CD4-positive, alpha-beta memory T cell (primary cell): ENCODE measurements around the gene MGME1. TPM values are rescaled to one million over a fixed set of nuclear protein-coding genes. Genes with fewer than 3 reads are reported as not detected.

Source experiments
- CTCF ChIA-PET: fragments of 350-600 bp; sonication (Branson Sonifier 250); formaldehyde crosslinking; loops from one replicate; lab custom pipeline; 2021; ENCODE audit warnings: inconsistent platforms; ENCODE audit not compliant: partially characterized antibody; lab: Charles Lee
- POLR2A ChIA-PET: fragments of 350-600 bp; sonication (Branson Sonifier 250); formaldehyde crosslinking; loops from one replicate; lab custom pipeline; 2021; ENCODE audit not compliant: partially characterized antibody; lab: Charles Lee
- DNase-seq, 5 donors: peaks; one replicate each; pipeline versions ENCODE4 v3.0.0 to v3.0.0-alpha.2; 2020 to 2022; ENCODE audit warnings: mixed read lengths in 1 of 5
- H3K27ac ChIP-seq: one replicate; pipeline ENCODE4 v1.7.0; 2013; ENCODE audit warnings: low read depth, low read length
- H3K27me3 ChIP-seq: 2 replicates; pipeline ENCODE4 v1.7.0; 2013; ENCODE audit warnings: mild to moderate bottlenecking, low read length, moderate library complexity; ENCODE audit not compliant: insufficient read depth
- H3K36me3 ChIP-seq: 2 replicates; pipeline ENCODE4 v1.7.0; 2013; ENCODE audit warnings: mild to moderate bottlenecking, low read length, moderate library complexity; ENCODE audit not compliant: insufficient read depth
- H3K4me1 ChIP-seq: 2 replicates; pipeline ENCODE4 v1.7.0; 2013; ENCODE audit warnings: mild to moderate bottlenecking, low read length, moderate library complexity; ENCODE audit not compliant: insufficient read depth
- H3K4me3 ChIP-seq, 2 donors: one replicate each; pipeline ENCODE4 v1.7.0; 2013; ENCODE audit warnings: low read length in 2 of 2, mild to moderate bottlenecking in 1 of 2
- H3K9me3 ChIP-seq, 2 donors: one replicate each; pipeline ENCODE4 v1.7.0; 2013; ENCODE audit warnings: low read length in 2 of 2, control low read depth in 1 of 2; ENCODE audit not compliant: control insufficient read depth in 1 of 2
- H3K27ac Mint-ChIP-seq, 7 donors: one replicate each; pipeline ENCODE4 v1.8.0; 2020 to 2021; ENCODE audit warnings: mixed read lengths in 7 of 7, mild to moderate bottlenecking in 6 of 7, inconsistent platforms in 3 of 7, moderate library complexity in 3 of 7
- H3K27me3 Mint-ChIP-seq, 2 donors: one replicate each; pipeline ENCODE4 v1.8.0; 2020 to 2021; ENCODE audit warnings: mixed read lengths in 2 of 2
- H3K36me3 Mint-ChIP-seq, 2 donors: one replicate each; pipeline ENCODE4 v1.8.0; 2020 to 2021; ENCODE audit warnings: mixed read lengths in 2 of 2, inconsistent platforms in 1 of 2, mild to moderate bottlenecking in 1 of 2
- H3K4me1 Mint-ChIP-seq, 4 donors: one replicate each; pipeline ENCODE4 v1.8.0; 2020 to 2021; ENCODE audit warnings: mixed read lengths in 4 of 4, mild to moderate bottlenecking in 1 of 4
- H3K4me3 Mint-ChIP-seq, 8 donors: one replicate each; pipeline ENCODE4 v1.8.0; 2020 to 2021; ENCODE audit warnings: mixed read lengths in 8 of 8, mild to moderate bottlenecking in 7 of 8, moderate library complexity in 6 of 8, inconsistent platforms in 3 of 8
- H3K9me3 Mint-ChIP-seq, 8 donors: one replicate each; pipeline ENCODE4 v1.8.0; 2020 to 2021; ENCODE audit warnings: mixed read lengths in 8 of 8, mild to moderate bottlenecking in 5 of 8, inconsistent platforms in 3 of 8, moderate library complexity in 1 of 8
- intact Hi-C: fragments of 100-400 bp; cut with micrococcal nuclease; formaldehyde crosslinking; loops from one replicate; pipeline ENCODE4 v1.15.1; 2023
- polyA plus RNA-seq, 2 donors: library from polyadenylated mRNA; unstranded; fragments of 300-500 nt; fragmentation: Illumina TruSeq; gene quantifications; one replicate each; pipeline ENCODE4 v1.2.3, GENCODE V29; 2021
- total RNA-seq, 2 experiments: library from RNA; stranded (reverse); gene quantifications; one replicate each; pipeline ENCODE4 v1.2.3, GENCODE V29; 2021

MGME1 gene
- total and polyA plus RNA-seq, 4 experiments from 2014 or later, result 7.4 to 17.0 (median 16.0) TPM

DNA sequence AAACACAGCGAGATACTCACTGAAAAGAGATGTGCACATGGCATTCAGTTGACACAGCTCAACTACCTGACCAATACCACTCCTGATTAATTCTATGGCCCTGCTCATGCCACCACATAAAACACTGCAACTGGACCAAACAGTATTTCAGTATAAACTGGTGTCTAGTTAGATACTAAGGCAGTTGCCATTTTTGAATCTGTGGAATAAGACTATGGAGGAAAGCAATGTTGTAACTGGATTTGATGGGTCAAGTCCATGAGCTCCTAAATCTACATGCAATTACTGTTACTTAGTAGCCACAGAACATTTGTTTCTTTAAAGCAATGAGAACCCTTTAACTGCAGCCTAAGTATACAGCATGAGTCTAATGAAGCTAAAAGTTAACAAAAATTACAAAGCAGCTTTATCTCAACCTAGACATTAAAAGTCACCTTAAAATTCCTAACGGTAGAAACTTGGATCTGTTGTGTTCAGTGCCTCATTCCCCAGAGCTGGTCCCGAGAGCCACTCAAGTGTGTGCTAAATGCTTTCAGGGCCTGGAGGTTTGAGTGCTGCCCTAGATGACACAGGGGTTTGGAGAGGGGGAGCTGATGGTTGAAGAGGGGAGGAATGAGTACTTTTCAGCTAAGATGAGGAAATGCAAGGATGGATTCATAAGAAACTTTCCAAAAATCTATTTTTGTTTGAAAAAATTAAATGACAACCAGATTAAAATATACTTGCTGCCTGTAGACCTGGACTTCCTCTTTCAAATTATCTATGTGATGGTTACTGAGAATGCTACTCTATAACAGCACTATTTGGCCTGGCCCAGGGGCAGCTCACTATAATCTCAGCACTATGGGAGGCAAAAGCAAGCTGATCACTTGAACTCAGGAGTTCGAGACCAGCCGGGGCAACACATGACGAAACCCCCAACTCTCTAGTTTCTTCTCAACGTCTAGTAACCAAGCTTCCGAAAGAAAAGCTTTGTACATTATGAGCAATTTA lies 15.8 kb upstream of the MGME1 start:
- H3K27me3 Mint-ChIP-seq, result no peaks in the 10 kb centered on the region
- H3K27ac ChIP-seq, result no peak overlapping the region
- DNase-seq, result no peak
- POLR2A ChIA-PET, result interaction anchor here (0.9 to 1.6 kb wide), 3 partner anchors 13 to 271 kb away, joined by 3 to 4 read pairs (median 4); partner anchors contain the start of genes MGME1, RRBP1 and SNX5
- H3K4me3 ChIP-seq, result no peak overlapping the region
- no peaks in the 10 kb centered on the region for H3K9me3 ChIP-seq
- no peak overlapping the region for H3K4me3 Mint-ChIP-seq
- CTCF ChIA-PET, result interaction anchor here (1.0 to 2.2 kb wide), 4 partner anchors 10 to 270 kb away, joined by 3 to 10 read pairs (median 6); no protein-coding TSS in a partner anchor
- peaks cover 12 to 41% (median 23%) of the 10 kb centered on the region in 4 donors for H3K4me1 Mint-ChIP-seq
- H3K36me3 ChIP-seq, result peaks cover 76% of the 10 kb centered on the region
- no peaks in the 10 kb centered on the region for H3K27me3 ChIP-seq
- peaks cover 28% of the 10 kb centered on the region for H3K4me1 ChIP-seq
- H3K27ac Mint-ChIP-seq, result peak overlapping the region in 5 of 7 donors; percentile 18 to 71 (median 55)
- no peaks in the 10 kb centered on the region for H3K9me3 Mint-ChIP-seq
- H3K36me3 Mint-ChIP-seq, result peaks cover 73 to 82% of the 10 kb centered on the region in 2 donors
- intact Hi-C loops, result no loop called here

DNA sequence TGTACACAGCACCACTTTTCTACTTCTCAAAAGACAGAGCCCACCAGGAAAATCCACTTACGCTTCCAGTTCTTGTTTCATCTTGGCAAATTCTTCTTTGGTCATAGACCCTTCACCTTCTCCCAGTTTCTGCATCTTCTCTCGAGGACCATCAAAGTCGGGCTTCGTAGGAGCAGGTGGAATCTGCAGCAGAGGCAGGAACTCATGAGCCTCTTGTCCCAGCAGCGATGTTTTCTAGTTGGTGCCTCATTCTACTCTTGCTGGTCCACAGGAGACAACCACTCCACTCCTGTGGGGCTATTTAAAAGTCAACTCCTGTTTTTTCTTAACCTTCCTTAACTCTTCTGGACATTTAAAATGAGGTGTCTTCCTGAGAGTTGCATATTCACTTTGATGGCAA lies 14.9 kb upstream of the MGME1 start:
- H3K4me3 Mint-ChIP-seq, result peak overlapping the region in 1 of 8 donors; percentile 10
- H3K4me1 ChIP-seq, result peaks cover 37% of the 10 kb centered on the region
- H3K27me3 ChIP-seq, result no peaks in the 10 kb centered on the region
- POLR2A ChIA-PET, result interaction anchor here (0.9 to 1.6 kb wide), 2 partner anchors 12 to 15 kb away, joined by 4 read pairs; partner anchors contain the start of genes MGME1 and SNX5
- H3K27ac Mint-ChIP-seq, result peak overlapping the region in 3 of 7 donors; percentile 7 to 75 (median 44)
- no peaks in the 10 kb centered on the region for H3K9me3 Mint-ChIP-seq
- intact Hi-C loops, result no loop called here
- H3K9me3 ChIP-seq, result no peaks in the 10 kb centered on the region
- H3K27ac ChIP-seq, result no peak overlapping the region
- CTCF ChIA-PET, result interaction anchor here (1.0 to 5.3 kb wide), 3 partner anchors 12 to 271 kb away, joined by 3 to 37 read pairs (median 10); no protein-coding TSS in a partner anchor
- H3K27me3 Mint-ChIP-seq, result no peaks in the 10 kb centered on the region
- peaks cover 64 to 72% of the 10 kb centered on the region in 2 donors for H3K36me3 Mint-ChIP-seq
- DNase-seq, result no peak
- H3K4me1 Mint-ChIP-seq, result peaks cover 18 to 51% (median 31%) of the 10 kb centered on the region in 4 donors
- H3K36me3 ChIP-seq, result peaks cover 66% of the 10 kb centered on the region
- no peak overlapping the region for H3K4me3 ChIP-seq

DNA sequence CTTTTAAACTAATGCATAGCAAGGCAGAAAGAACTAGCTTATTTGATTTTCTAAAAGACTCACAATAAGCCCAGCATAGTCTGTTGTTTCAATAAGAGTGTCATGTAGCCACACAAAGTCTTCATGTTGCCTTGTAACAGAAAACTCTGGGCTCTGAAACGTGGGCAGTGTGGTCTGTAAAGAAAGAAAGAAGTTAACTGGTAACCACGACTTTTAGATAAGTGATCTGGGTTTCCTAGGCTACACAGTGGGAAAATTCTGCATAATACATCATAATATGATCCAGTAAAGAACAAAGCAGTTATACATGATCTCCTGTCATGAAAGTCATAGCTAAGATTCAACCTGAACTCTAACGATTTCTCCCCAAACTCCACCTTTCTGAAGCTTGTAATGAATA lies 13.5 kb upstream of the MGME1 start:
- Histone ChIP-seq H3K4me3 (no peak overlapping the region), H3K36me3 (peaks cover 52% of the 10 kb centered on the region), H3K27me3 (no peaks in the 10 kb centered on the region), H3K9me3 (no peaks in the 10 kb centered on the region), H3K4me1 (peaks cover 51% of the 10 kb centered on the region), H3K27ac (no peak overlapping the region)
- peak overlapping the region in 1 of 8 donors; percentile 39 for H3K4me3 Mint-ChIP-seq
- no peaks in the 10 kb centered on the region for H3K27me3 Mint-ChIP-seq
- H3K27ac Mint-ChIP-seq, result peak overlapping the region in 5 of 7 donors; percentile 8 to 75 (median 52)
- ChIA-PET POLR2A (interaction anchor here (1.4 to 6.8 kb wide), 2 partner anchors 8 to 13 kb away, joined by 3 to 72 read pairs; partner anchors contain the start of genes MGME1 and SNX5), CTCF (interaction anchor here (1.3 to 5.3 kb wide), 5 partner anchors 10 to 275 kb away, joined by 3 to 37 read pairs (median 5); partner anchors contain the start of genes MGME1, RRBP1 and SNX5)
- intact Hi-C loops, result loop anchor here (5.0 kb wide), 1 partner anchor 42 kb away; no protein-coding TSS in a partner anchor
- DNase-seq, result no peak
- H3K36me3 Mint-ChIP-seq, result peaks cover 50 to 60% of the 10 kb centered on the region in 2 donors
- H3K4me1 Mint-ChIP-seq, result peaks cover 28 to 64% (median 43%) of the 10 kb centered on the region in 4 donors
- H3K9me3 Mint-ChIP-seq, result no peaks in the 10 kb centered on the region

DNA sequence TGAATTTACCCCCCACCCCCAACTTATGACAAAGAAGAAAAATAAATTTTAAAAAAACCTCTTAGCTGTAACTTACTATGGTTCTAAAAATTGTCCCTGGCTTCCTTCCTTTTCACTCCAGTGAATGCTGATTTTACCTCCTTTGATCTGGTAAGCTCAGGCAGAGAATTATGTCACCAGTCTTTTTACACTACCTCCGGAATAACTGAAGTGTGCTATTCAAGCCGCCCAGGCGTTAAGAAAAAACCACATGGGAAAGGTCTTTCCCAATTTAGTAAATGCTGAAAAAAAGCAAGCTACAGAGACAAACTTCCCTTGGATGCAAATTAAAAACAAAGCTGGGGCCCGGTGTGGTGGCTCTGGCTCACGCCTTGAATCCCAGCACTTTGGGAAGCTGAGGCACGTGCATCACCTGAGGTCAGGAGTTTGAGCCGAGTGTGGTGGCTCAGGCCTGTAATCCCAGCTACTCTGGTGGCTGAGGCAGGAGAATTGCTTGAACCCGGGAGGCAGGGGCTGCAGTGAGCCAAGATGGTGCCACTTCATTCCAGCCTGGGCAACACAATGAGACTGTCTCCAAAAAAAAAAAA lies 12.6 kb upstream of the MGME1 start:
- H3K9me3 ChIP-seq, result no peaks in the 10 kb centered on the region
- Mint-ChIP-seq H3K36me3 (peaks cover 43 to 52% of the 10 kb centered on the region in 2 donors), H3K27me3 (no peaks in the 10 kb centered on the region), H3K9me3 (no peaks in the 10 kb centered on the region), H3K4me3 (no peak overlapping the region), H3K27ac (peak overlapping the region in 5 of 7 donors; percentile 2 to 68 (median 67)), H3K4me1 (peaks cover 35 to 69% (median 51%) of the 10 kb centered on the region in 4 donors)
- POLR2A ChIA-PET, result interaction anchor here (0.6 to 6.8 kb wide), 3 partner anchors 9 to 274 kb away, joined by 3 to 72 read pairs (median 3); partner anchors contain the start of genes MGME1, RRBP1 and SNX5
- CTCF ChIA-PET, result interaction anchor here (0.6 to 5.3 kb wide), 6 partner anchors 9 to 274 kb away, joined by 3 to 37 read pairs (median 4); partner anchors contain the start of genes MGME1, RRBP1 and SNX5
- H3K27ac ChIP-seq, result no peak overlapping the region
- H3K27me3 ChIP-seq, result no peaks in the 10 kb centered on the region
- H3K4me1 ChIP-seq, result peaks cover 60% of the 10 kb centered on the region
- intact Hi-C loops, result loop anchor here (5.0 kb wide), 1 partner anchor 41 kb away; no protein-coding TSS in a partner anchor
- H3K4me3 ChIP-seq, result no peak overlapping the region
- H3K36me3 ChIP-seq, result peaks cover 43% of the 10 kb centered on the region
- DNase-seq, result no peak

DNA sequence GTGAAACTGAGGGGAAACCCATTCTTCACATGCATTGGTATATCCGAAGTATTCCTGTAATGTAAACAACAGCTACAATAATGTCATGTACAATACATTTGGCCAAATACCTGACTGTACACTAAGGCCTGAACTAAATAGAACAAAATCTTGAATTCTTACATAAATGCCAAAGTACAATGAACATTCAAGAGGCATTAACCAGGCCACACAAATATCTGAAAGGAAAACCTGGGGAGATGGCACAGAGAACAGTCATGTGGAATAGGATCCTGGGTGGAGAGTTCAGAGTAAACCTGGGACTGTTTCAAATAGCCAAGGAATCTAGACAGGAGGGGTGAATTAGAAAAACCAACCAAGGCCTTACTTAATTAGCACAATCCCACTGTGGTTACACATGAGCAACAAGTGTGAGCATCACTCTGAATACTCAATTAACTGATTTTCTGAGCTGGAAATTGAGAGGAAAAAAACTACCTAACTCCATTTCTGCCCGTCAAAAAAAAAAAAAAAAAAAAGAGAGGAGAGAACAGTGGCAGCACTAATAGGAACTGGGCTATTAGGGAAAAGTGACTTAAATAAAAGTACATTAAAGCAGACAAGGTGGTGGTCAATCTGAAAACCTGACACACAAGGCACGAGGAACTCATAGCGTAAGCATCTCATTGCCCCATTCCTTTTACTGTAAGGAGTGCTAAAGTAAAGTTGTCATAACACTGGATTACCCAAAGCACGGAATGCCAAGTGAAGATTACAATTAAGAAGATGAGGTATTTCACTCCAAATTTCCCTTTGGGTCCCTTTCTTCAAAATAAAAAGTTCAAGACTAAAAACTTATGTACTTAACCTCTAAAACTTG lies 11.1 kb upstream of the MGME1 start:
- intact Hi-C loops, result loop anchor here (5.0 kb wide), 1 partner anchor 40 kb away; no protein-coding TSS in a partner anchor
- ChIA-PET CTCF (interaction anchor here (0.7 to 5.3 kb wide), 10 partner anchors 8 to 275 kb away, joined by 3 to 37 read pairs (median 4); partner anchors contain the start of gene RRBP1), POLR2A (interaction anchor here (6.8 kb wide), 1 partner anchor 10 kb away, joined by 72 read pairs; the partner anchor contains the start of genes MGME1 and SNX5)
- Mint-ChIP-seq H3K27ac (peak overlapping the region in 6 of 7 donors; percentile 77 to 99 (median 81)), H3K4me3 (peak overlapping the region in 6 of 8 donors; percentile 10 to 76 (median 52)), H3K4me1 (peaks cover 46 to 83% (median 64%) of the 10 kb centered on the region in 4 donors), H3K27me3 (no peaks in the 10 kb centered on the region), H3K9me3 (no peaks in the 10 kb centered on the region), H3K36me3 (peaks cover 33 to 40% of the 10 kb centered on the region in 2 donors)
- Histone ChIP-seq H3K36me3 (peaks cover 36% of the 10 kb centered on the region), H3K4me1 (peaks cover 75% of the 10 kb centered on the region), H3K4me3 (no peak overlapping the region), H3K27ac (no peak overlapping the region), H3K9me3 (no peaks in the 10 kb centered on the region), H3K27me3 (no peaks in the 10 kb centered on the region)
- DNase-seq, result no peak
